Activated CD4-positive, alpha-beta T cell treated with anti-CD3 and anti-CD28 coated beads, Interleukin-10, Interleukin-2, amounts not matched to agents 100 ng/mL and 50 ng/mL, durations not matched to agents 16 hours and 8 hours (primary cell): Measurements from ENCODE around the gene SACS.
A peak's percentile ranks its signal among the peaks of the same experiment; 100 is the strongest.

Experiments
- DNase-seq: peaks from one replicate; pipeline ENCODE4 v3.0.0-alpha.2; 2020

Gene SACS

GRCh38 chr13:23433171-23434153 is at the start of gene SACS:
TSS of gene SACS (minus strand) at chr13:23433702. CDS start at chr13:23411239, 22,463 bp downstream.
- DNase-seq: no peak

GRCh38 chr13:23480324-23480723 is 46.8 kb upstream of the SACS start:
- DNase-seq: no peak

GRCh38 chr13:23477101-23477500 is 43.6 kb upstream of the SACS start:
- DNase-seq: no peak

GRCh38 chr13:23473221-23473620 is 39.7 kb upstream of the SACS start:
- DNase-seq: no peak

GRCh38 chr13:23472189-23472588 is 38.7 kb upstream of the SACS start:
- DNase-seq: no peak

GRCh38 chr13:23470790-23471614 is 37.5 kb upstream of the SACS start:
- DNase-seq: no peak

GRCh38 chr13:23469951-23470421 is 36.5 kb upstream of the SACS start:
- no peak for DNase-seq

GRCh38 chr13:23468811-23469210 is 35.3 kb upstream of the SACS start:
- DNase-seq: no peak

GRCh38 chr13:23467932-23468278 is 34.4 kb upstream of the SACS start:
- DNase-seq: no peak

GRCh38 chr13:23467048-23467931 is 33.8 kb upstream of the SACS start:
- no peak for DNase-seq

GRCh38 chr13:23466144-23467002 is 32.9 kb upstream of the SACS start:
- DNase-seq: peak; percentile 77

- DNase-seq: no peak
Observed at GRCh38 chr13:23463661-23464060, 30.2 kb upstream of the SACS start.

GRCh38 chr13:23462815-23463559 is 29.5 kb upstream of the SACS start:
- peak; percentile 13 for DNase-seq

GRCh38 chr13:23461544-23461943 is 28.0 kb upstream of the SACS start:
- no peak for DNase-seq

GRCh38 chr13:23460921-23461320 is 27.4 kb upstream of the SACS start:
- DNase-seq: no peak

GRCh38 chr13:23460309-23460708 is 26.8 kb upstream of the SACS start:
- no peak for DNase-seq

GRCh38 chr13:23458989-23459388 is 25.5 kb upstream of the SACS start:
- no peak for DNase-seq

GRCh38 chr13:23456437-23457210 is 23.1 kb upstream of the SACS start:
- no peak for DNase-seq

GRCh38 chr13:23455401-23456185 is 22.1 kb upstream of the SACS start:
- no peak for DNase-seq
